ENCODE data around the gene MED1.

Gene MED1

DNA sequence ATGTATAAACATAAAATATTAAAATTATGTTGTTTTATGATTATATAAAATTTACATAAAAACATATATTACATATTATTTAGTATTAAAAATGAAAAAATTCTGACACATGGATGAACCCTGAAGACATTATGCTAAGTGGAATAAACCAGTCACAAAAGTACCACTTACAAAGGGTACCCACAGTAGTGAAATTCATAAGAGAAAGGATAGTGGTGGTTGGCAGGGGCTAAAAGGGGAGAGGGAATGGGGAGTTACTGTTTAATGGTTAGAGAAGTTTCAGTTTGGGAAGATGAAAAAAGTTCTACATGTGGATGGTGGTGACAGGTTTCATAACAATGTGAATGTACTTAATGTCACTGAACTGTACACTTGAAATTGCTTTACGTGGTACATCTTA, 91.1 kb downstream of the MED1 start:
- DNase-seq: no peak

- no peak for DNase-seq
Observed at GRCh38 chr17:39357986-39358385, 93.1 kb downstream of the MED1 start.

DNA sequence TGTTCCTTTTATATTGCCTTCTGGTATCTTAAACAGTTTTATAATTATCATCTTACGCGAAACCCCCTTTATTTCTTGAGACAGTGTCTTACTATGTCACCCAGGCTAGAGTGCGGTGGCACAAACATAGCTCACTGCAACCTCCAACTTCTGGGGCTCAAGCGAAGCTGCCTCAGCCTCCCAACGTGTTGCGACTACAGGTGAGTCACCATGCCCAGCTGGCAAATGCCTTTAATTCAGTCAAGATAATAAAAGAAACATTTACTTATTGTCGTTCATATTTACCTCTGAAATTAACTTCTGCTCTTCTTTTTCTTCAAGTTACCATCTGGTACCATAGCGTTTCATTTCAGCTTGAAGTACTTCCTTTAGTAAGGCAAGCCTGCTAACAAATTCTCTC, 93.6 kb downstream of the MED1 start:
- DNase-seq: no peak
